ENCODE results near the gene THSD4.

THSD4 gene

GRCh38 chr15:71485094-71485693 lies 369.9 kb downstream of the THSD4 start:
- no peak overlapping the region for H3K4ac ChIP-seq (ENCODE audit: low read depth in 1 of 2, low read length in 2 of 2)
- no peaks in the 10 kb centered on the region for H3K9me3 ChIP-seq (ENCODE audit: control insufficient read depth, low read length)
- H3K18ac ChIP-seq (ENCODE audit: low read depth in 1 of 2, low read length in 2 of 2), result no peak overlapping the region
- no peaks in the 10 kb centered on the region for H3K27me3 ChIP-seq (ENCODE audit: control insufficient read depth in 1 of 2, insufficient read depth in 1 of 2, low read length in 2 of 2)
- WGBS, result 83% methylated on average over 2 of the region's 2 CpGs
- H3K79me1 ChIP-seq (replicated peaks; ENCODE audit: low read length, poor library complexity, severe bottlenecking), result no peaks in the 10 kb centered on the region
- H3K4me1 ChIP-seq (ENCODE audit: control insufficient read depth, insufficient read depth, low read depth, low read length), result no peaks in the 10 kb centered on the region
- H3K9ac ChIP-seq (ENCODE audit: low read length), result no peak overlapping the region
- no peak overlapping the region for H3K4me3 ChIP-seq (ENCODE audit: insufficient read depth in 1 of 2, low read depth in 1 of 2, low read length in 2 of 2)
- H2BK5ac ChIP-seq (ENCODE audit: low read depth, low read length, poor library complexity, severe bottlenecking), result no peak overlapping the region
- H3K23ac ChIP-seq (ENCODE audit: low read length in 2 of 2), result no peak overlapping the region
- no peak overlapping the region for H2BK120ac ChIP-seq (ENCODE audit: low read depth, low read length)
- no peak overlapping the region for H3K14ac ChIP-seq (ENCODE audit: low read length in 2 of 2)
- DNase-seq, result no peak
- H2AFZ ChIP-seq (ENCODE audit: low read depth, low read length), result no peak overlapping the region
- H3K4me2 ChIP-seq (ENCODE audit: low read length, poor library complexity, severe bottlenecking), result no peak overlapping the region
- H3K36me3 ChIP-seq (ENCODE audit: control insufficient read depth in 1 of 2, insufficient read depth in 2 of 2, low read depth in 1 of 2, low read length in 2 of 2), result no peaks in the 10 kb centered on the region
- H4K8ac ChIP-seq (ENCODE audit: low read length), result no peak overlapping the region
- H4K91ac ChIP-seq (ENCODE audit: low read length), result no peak overlapping the region
- no peak overlapping the region for H2BK15ac ChIP-seq (ENCODE audit: low read depth, poor library complexity, severe bottlenecking)
- no peak overlapping the region for H2BK12ac ChIP-seq (ENCODE audit: low read length in 2 of 2)
- H2AK5ac ChIP-seq (ENCODE audit: low read length, severe bottlenecking), result no peak overlapping the region
- no peak overlapping the region for H3K27ac ChIP-seq (ENCODE audit: low read length, poor library complexity, severe bottlenecking)

GRCh38 chr15:71489570-71489969 lies 374.3 kb downstream of the THSD4 start:
- H2BK15ac ChIP-seq (ENCODE audit: low read depth, poor library complexity, severe bottlenecking), result no peak overlapping the region
- H2AFZ ChIP-seq (ENCODE audit: low read depth, low read length), result no peak overlapping the region
- no peak overlapping the region for H3K14ac ChIP-seq (ENCODE audit: low read length in 2 of 2)
- H3K27ac ChIP-seq (ENCODE audit: low read length, poor library complexity, severe bottlenecking), result no peak overlapping the region
- peaks cover 0 to 3% of the 10 kb centered on the region in 2 experiments for H3K36me3 ChIP-seq (ENCODE audit: control insufficient read depth in 1 of 2, insufficient read depth in 2 of 2, low read depth in 1 of 2, low read length in 2 of 2)
- H3K4ac ChIP-seq (ENCODE audit: low read depth in 1 of 2, low read length in 2 of 2), result no peak overlapping the region
- no peak overlapping the region for H2BK120ac ChIP-seq (ENCODE audit: low read depth, low read length)
- peaks cover 5% of the 10 kb centered on the region for H3K9me3 ChIP-seq (ENCODE audit: control insufficient read depth, low read length)
- H3K79me1 ChIP-seq (replicated peaks; ENCODE audit: low read length, poor library complexity, severe bottlenecking), result no peaks in the 10 kb centered on the region
- no peak overlapping the region for H3K23ac ChIP-seq (ENCODE audit: low read length in 2 of 2)
- H2BK12ac ChIP-seq (ENCODE audit: low read length in 2 of 2), result no peak overlapping the region
- no peak overlapping the region for H3K4me2 ChIP-seq (ENCODE audit: low read length, poor library complexity, severe bottlenecking)
- no peak overlapping the region for H3K18ac ChIP-seq (ENCODE audit: low read depth in 1 of 2, low read length in 2 of 2)
- no peak overlapping the region for H3K9ac ChIP-seq (ENCODE audit: low read length)
- no peak overlapping the region for H4K91ac ChIP-seq (ENCODE audit: low read length)
- no peak overlapping the region for H2AK5ac ChIP-seq (ENCODE audit: low read length, severe bottlenecking)
- H4K8ac ChIP-seq (ENCODE audit: low read length), result no peak overlapping the region
- H3K27me3 ChIP-seq (ENCODE audit: control insufficient read depth in 1 of 2, insufficient read depth in 1 of 2, low read length in 2 of 2), result no peaks in the 10 kb centered on the region
- WGBS, result no CpG with 5 or more reads among the region's 3 CpGs
- no peak overlapping the region for H2BK5ac ChIP-seq (ENCODE audit: low read depth, low read length, poor library complexity, severe bottlenecking)
- H3K4me3 ChIP-seq (ENCODE audit: insufficient read depth in 1 of 2, low read depth in 1 of 2, low read length in 2 of 2), result no peak overlapping the region
- no peak for DNase-seq
- H3K4me1 ChIP-seq (ENCODE audit: control insufficient read depth, insufficient read depth, low read depth, low read length), result no peaks in the 10 kb centered on the region

DNA sequence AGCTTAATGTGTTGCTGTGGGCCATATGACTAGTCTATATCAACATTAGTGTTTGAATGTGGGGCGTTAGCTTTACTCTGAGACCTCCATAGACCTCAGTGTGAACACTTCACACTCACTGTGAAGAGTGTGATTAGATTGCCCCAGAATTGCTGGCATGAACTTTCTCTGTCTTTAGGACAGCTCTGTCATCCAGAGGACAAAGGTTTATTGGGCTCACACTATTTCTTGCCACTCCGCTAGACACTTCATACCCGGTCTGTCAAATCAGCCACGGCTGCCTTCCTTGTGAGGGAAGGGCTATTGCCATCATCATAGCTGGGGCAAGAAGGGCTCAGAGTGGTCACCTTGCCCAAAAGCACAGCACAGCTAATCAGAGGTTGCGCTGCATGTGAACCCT lies 378.3 kb downstream of the THSD4 start:
- Histone ChIP-seq H3K4me3 (ENCODE audit: insufficient read depth in 1 of 2, low read depth in 1 of 2, low read length in 2 of 2) (no peak overlapping the region), H3K23ac (ENCODE audit: low read length in 2 of 2) (no peak overlapping the region), H4K8ac (ENCODE audit: low read length) (no peak overlapping the region), H3K27ac (ENCODE audit: low read length, poor library complexity, severe bottlenecking) (no peak overlapping the region), H4K91ac (ENCODE audit: low read length) (no peak overlapping the region), H2BK12ac (ENCODE audit: low read length in 2 of 2) (peak overlapping the region in 1 of 2 experiments; percentile 59), H2AFZ (ENCODE audit: low read depth, low read length) (no peak overlapping the region), H3K27me3 (ENCODE audit: control insufficient read depth in 1 of 2, insufficient read depth in 1 of 2, low read length in 2 of 2) (no peaks in the 10 kb centered on the region), H3K4me1 (ENCODE audit: control insufficient read depth, insufficient read depth, low read depth, low read length) (no peaks in the 10 kb centered on the region), H3K14ac (ENCODE audit: low read length in 2 of 2) (no peak overlapping the region), H3K4ac (ENCODE audit: low read depth in 1 of 2, low read length in 2 of 2) (no peak overlapping the region), H3K9me3 (ENCODE audit: control insufficient read depth, low read length) (peaks cover 5% of the 10 kb centered on the region), H2BK5ac (ENCODE audit: low read depth, low read length, poor library complexity, severe bottlenecking) (no peak overlapping the region), H2BK15ac (ENCODE audit: low read depth, poor library complexity, severe bottlenecking) (no peak overlapping the region), H2BK120ac (ENCODE audit: low read depth, low read length) (no peak overlapping the region), H2AK5ac (ENCODE audit: low read length, severe bottlenecking) (no peak overlapping the region), H3K79me1 (replicated peaks; ENCODE audit: low read length, poor library complexity, severe bottlenecking) (no peaks in the 10 kb centered on the region), H3K9ac (ENCODE audit: low read length) (no peak overlapping the region), H3K18ac (ENCODE audit: low read depth in 1 of 2, low read length in 2 of 2) (no peak overlapping the region), H3K36me3 (ENCODE audit: control insufficient read depth in 1 of 2, insufficient read depth in 2 of 2, low read depth in 1 of 2, low read length in 2 of 2) (peaks cover 0 to 3% of the 10 kb centered on the region in 2 experiments), H3K4me2 (ENCODE audit: low read length, poor library complexity, severe bottlenecking) (no peak overlapping the region)
- WGBS, result 89% methylated on average over 5 of the region's 5 CpGs
- DNase-seq, result no peak

- H2AK5ac ChIP-seq (ENCODE audit: low read length, severe bottlenecking), result no peak overlapping the region
- WGBS, result 98% methylated on average over 6 of the region's 9 CpGs
- H2BK15ac ChIP-seq (ENCODE audit: low read depth, poor library complexity, severe bottlenecking), result no peak overlapping the region
These were observed 379.5 kb downstream of the THSD4 start for GRCh38 chr15:71494563-71495397.

More at GRCh38 chr15:71494563-71495397, 379.5 kb downstream of the THSD4 start:
- H3K36me3 ChIP-seq (ENCODE audit: control insufficient read depth in 1 of 2, insufficient read depth in 2 of 2, low read depth in 1 of 2, low read length in 2 of 2), result peaks cover 0 to 3% of the 10 kb centered on the region in 2 experiments
- H3K23ac ChIP-seq (ENCODE audit: low read length in 2 of 2), result no peak overlapping the region
- H2AFZ ChIP-seq (ENCODE audit: low read depth, low read length), result no peak overlapping the region
- no peaks in the 10 kb centered on the region for H3K27me3 ChIP-seq (ENCODE audit: control insufficient read depth in 1 of 2, insufficient read depth in 1 of 2, low read length in 2 of 2)
- no peak overlapping the region for H3K27ac ChIP-seq (ENCODE audit: low read length, poor library complexity, severe bottlenecking)
- no peak overlapping the region for H3K9ac ChIP-seq (ENCODE audit: low read length)
- H3K18ac ChIP-seq (ENCODE audit: low read depth in 1 of 2, low read length in 2 of 2), result no peak overlapping the region
- no peak overlapping the region for H4K91ac ChIP-seq (ENCODE audit: low read length)
- H3K4me3 ChIP-seq (ENCODE audit: insufficient read depth in 1 of 2, low read depth in 1 of 2, low read length in 2 of 2), result no peak overlapping the region
- no peaks in the 10 kb centered on the region for H3K4me1 ChIP-seq (ENCODE audit: control insufficient read depth, insufficient read depth, low read depth, low read length)
- DNase-seq, result no peak
- H4K8ac ChIP-seq (ENCODE audit: low read length), result no peak overlapping the region
- H3K79me1 ChIP-seq (replicated peaks; ENCODE audit: low read length, poor library complexity, severe bottlenecking), result no peaks in the 10 kb centered on the region
- H3K4ac ChIP-seq (ENCODE audit: low read depth in 1 of 2, low read length in 2 of 2), result no peak overlapping the region
- H2BK12ac ChIP-seq (ENCODE audit: low read length in 2 of 2), result no peak overlapping the region
- no peak overlapping the region for H2BK120ac ChIP-seq (ENCODE audit: low read depth, low read length)
- peaks cover 5% of the 10 kb centered on the region for H3K9me3 ChIP-seq (ENCODE audit: control insufficient read depth, low read length)
- no peak overlapping the region for H3K4me2 ChIP-seq (ENCODE audit: low read length, poor library complexity, severe bottlenecking)
- no peak overlapping the region for H2BK5ac ChIP-seq (ENCODE audit: low read depth, low read length, poor library complexity, severe bottlenecking)
- H3K14ac ChIP-seq (ENCODE audit: low read length in 2 of 2), result no peak overlapping the region
